ENCODE measurements around the gene SAG.
"Not testable (repeated sequence)": the region's sequence is repeated elsewhere in the genome, so short reads cannot be mapped to it uniquely, and the experiment has no call there.

The SAG gene

DNA sequence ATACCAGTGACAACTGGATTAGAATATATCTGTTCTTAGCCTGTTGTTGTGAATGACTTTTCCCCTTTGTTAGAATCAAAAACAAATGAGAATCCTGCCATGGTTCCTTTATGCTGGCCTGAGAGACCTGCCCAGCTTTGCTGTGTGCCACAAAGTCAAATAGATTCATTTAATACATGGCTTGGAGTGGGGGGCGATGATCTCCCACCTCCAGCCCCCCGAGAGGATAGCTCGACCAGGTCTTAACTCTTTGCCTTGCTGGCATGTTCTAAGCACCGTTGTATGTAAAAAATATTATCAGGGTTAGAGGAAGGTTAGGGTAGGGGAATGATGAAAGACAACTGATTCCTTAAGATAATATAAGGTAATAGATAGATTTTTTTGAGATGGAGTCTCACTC is 24.5 kb downstream of the SAG start:
- DNase-seq = no peak

DNA sequence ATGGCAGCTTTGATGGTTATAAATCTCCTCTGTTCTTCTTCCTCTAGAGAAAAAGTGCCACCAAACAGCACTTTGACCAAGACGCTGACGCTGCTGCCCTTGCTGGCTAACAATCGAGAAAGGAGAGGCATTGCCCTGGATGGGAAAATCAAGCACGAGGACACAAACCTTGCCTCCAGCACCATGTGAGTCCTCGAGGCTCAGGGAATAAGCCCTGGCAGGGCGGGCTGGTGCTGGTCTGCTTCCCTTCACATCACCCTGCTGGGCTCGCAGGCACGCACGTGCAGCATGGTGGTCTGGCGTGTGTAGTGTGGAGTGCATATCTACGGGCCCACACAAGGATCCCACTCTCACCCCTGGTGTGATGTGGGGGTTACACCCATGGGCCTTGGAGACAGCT is 27.3 kb downstream of the SAG start:
- no peak for DNase-seq

DNA sequence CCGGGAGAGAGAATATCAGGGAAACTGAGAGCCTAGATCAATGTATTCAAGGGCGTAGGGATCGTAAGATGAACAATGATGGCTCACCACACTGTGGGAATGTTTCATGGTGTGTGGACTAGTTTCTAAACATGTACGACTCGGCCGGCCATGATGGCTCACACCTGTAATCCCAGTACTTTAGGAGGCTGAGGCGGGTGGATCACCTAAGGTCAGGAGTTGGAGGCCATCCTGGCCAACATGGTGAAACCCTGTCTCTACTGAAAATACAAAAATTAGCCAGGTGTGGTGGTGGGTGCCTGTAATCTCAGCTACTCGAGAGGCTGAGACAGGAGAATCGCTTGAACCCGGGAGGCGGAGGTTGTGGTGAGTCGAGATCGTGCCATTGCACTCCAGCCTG is 28.5 kb downstream of the SAG start:
- DNase-seq = not testable (repeated sequence)

DNA sequence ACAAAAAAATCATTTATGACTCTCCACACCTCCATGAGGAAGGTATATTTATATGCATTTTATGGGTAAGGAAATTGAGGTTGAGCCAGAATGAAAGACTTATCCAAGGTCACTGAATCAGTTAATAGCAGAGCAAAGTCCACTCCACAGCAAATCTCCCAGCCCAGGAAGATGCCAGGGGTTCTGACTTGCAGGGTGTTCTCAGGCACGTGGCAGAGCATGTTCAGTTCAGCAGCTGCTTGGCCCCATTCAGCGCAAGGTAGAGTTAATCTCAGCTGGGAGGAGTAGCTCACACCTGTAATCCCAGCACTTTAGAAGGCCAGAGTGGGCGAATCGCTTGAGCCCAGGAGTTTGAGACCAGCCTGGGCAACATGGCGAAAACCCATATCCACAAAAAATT is 28.9 kb downstream of the SAG start:
- no peak for DNase-seq

DNA sequence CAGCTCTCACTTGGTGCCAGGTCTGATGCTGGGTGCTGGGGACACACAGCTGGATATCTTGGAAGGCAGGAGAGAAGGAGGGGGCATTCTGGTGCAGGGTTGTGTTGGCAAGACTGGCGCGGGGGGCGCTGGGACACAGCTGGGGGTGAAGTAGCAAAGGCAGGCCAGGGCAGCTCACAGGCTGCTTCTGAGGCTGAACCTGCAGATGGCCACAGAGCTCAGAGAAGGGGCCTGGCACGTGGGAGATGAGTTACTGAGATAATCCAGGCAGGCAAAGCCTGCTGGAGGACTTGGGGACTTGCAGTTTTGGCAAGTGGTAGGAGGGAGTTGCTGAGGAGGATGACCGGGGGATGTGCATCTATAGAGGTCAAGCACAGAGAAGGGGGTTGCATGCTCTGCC is 30.4 kb downstream of the SAG start:
- no peak for DNase-seq

DNA sequence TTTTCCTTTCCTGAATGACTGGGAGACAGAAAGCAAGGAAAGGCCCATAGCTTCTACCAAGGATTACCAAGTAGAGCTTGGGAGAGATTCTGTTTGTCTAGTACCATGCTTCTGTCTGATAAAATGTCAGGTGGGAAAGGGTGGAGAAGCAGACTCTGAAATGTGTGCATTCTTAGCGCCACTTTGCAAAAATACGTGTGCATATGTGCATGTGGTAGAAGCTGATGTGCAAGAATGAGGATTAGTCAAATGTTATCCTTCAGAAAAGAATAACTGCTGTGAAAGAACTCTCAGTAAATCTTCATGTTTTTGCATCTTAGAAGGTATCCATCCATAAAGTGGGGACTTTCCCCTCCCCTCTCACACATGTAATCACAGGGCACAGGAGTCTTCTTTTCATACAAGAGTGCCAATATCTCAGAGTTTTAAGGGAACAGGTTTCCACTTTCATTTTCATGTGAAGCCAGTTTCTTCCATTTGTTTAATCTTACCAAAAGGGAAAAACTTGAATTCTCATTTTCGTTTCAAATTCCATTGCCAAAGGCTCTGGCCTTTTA is 31.3 kb downstream of the SAG start:
- no peak for DNase-seq

DNA sequence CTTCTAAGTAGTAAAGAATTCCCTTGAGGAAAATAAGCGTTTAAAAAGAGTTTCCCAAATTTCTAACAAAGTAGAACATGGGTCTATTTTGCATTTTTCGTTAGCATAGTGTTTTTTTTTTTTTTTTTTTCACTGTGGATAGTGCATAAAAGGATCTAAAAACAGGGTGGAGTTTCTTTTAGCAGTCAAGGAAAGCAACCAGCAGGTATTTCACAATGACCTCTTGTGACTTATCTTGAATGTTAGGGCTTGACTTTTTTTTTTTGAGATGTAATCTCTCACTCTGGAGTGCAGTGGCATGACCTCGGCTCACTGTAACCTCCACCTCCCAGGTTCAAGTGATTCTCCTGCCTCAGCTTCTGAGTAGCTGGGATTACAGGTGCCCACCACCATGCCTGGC is 31.8 kb downstream of the SAG start:
- peak in 3 of 4 experiments; percentile 27 to 58 (median 51) for DNase-seq

DNA sequence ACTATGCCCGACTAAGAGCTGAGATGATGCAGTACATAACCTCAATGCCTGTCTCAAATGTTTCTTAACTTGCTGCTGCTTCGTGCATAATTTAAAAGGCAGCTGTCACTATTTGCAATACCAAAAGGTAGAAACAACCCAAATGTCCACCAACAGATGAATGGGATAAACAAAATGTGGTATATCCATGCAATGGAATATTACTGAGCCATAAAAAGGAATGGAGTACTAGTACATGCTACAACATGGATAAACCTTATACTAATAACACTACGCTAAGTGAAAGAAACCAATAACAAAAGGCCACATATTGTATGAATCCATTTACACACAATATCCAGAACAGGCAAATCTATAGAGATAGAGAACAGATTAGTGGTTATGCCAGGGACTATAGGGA is 33.7 kb downstream of the SAG start:
- no peak for DNase-seq

DNA sequence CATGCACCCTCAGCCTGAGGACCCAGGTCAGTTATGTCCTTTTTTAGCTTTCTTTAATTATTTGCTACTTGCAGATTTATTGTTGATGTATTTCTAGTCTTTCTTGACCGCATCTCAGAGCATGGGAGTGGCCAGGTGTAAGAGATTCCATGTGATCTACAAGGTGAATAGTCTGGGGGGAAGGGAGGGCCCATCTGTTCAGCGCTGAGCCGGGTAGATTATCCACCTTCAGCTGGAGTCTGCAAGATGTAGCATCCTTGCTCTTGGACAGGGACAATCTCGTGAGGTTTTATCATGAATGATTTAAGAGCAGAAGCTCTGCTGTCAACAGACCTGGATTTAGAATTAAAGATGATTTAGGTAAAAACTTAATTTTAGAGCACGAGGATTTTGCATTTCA is 34.7 kb downstream of the SAG start:
- no peak for DNase-seq

DNA sequence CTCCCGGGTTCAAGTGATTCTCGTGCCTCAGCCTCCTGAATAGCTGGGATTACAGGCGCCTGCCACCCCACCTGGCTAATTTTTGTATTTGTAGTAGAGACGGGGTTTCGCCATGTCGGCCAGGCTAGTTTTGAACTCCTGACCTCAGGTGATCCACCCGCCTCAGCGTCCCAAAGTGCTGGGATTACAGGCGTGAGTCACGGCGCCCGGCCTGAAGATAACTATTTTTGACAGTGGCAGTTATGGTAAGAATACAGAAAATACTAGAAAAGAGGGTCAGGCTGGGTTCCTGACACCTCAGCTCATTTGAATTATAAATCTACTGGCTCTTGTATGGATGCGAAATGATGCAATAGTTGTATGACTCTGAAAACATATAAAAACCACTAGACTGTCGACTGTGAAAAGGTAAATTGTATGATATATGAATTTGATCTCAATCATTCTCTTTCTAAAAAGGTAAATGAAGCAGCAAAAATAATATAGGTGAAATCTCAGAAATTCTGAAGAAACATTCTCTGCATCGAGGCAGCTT is 35.6 kb downstream of the SAG start:
- no peak for DNase-seq

DNA sequence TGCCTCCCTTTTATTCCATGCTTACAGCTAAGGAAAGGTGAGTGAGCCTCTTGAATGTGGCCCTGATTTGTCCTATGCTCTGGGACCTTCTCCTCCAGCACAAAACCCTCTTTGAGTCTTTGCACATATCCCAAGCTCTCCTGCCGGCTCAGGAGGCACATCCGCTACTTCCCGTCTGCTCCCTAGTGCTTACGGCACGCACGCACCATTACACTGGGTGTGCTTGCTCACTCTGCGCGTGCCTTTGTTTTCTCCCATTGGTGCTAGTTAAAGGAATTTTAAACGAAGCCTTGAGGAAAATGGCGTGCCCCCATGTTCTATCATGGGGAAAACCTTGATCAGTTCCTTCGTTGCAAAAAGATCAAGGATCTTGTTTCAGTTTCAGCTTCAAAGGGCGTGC is 38.8 kb downstream of the SAG start:
- no peak for DNase-seq

DNA sequence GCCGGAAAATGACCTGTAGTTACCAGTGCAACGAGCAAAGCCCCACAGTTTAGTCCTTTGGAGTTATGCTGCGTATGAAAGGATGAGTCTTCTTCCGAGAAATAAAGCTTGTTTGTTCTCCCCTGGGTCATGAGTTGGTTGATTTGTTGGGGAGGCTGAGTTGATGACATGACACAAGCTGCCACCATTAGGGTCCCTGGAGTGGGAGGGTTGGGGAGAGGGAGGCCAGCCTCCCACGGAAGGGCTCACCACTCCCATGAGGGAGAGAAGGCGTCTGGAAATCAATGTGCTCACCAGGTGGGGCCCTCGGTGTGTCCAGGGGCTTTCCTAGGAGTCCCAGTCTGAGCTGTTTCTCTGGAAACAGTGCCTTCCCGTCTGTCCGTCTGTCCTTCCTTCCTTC is 39.3 kb downstream of the SAG start:
- DNase-seq = no peak

DNA sequence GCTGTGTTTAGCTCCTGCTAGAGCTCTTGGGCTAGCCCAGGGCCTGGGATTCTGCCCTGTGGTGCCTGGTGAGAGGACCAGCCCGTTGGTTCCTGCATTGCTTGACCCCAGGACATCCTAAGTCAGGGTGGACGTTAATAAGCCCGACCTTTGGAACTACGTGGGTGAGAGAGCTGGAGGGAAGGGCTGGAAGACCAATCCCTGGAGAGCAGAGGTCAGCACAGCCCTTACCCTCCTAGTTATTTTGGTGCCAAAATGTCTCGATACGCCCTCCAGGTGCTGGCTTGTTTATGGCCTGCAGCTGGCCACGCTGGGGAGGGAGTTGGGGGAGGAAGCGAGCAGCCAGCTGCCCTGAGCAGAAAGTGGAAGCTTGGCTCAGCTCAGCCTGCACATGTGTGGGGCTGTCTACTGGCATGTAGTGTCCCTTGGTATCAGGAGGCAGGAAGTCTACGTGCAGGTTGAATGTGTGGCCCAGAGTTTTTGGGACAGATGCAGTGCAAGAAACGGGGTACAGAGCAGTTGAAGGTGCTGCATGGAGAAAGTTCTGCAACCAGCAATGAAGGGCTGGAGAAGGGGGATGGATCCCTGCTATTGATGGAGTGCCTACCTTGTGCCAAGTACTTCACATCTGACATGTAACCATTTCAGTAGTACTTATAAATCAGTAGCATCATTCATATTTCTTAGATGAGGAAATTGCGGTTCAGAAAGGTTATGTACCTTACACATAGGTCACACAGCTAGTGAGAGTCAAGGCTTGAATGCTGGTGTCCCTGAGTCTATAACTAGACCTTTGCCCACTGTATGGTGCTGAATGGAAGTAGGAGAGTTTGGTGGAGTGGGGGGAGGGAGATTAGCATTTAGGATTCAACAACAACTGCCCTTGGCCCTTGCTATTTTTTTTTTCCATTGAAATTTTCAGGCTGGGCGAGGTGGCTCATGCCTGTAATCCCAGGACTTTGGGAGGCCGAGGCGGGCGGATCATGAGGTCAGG is 41.7 kb downstream of the SAG start:
- peak; percentile 52 to 81 (median 72) for DNase-seq

DNA sequence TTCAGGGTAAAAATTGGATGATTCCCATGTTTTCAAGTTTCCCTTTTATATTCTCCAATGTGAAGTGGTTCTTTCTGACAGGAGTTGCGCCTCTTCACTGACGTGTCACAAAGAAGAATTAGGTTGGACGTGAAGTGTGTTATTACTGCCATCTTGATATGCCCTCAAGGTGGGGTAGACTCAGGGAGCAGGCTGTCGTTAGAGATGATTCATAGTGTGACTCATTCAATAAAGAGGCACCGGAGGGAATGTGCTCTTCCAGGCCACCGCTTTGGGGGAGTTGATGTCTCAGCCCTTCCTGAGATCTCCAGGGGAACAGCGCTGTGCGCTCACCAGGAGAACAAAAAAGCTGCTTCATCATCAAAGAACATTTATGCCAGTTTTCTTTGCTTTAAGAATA is 43.1 kb downstream of the SAG start:
- peak; percentile 16 to 68 (median 49) for DNase-seq

DNA sequence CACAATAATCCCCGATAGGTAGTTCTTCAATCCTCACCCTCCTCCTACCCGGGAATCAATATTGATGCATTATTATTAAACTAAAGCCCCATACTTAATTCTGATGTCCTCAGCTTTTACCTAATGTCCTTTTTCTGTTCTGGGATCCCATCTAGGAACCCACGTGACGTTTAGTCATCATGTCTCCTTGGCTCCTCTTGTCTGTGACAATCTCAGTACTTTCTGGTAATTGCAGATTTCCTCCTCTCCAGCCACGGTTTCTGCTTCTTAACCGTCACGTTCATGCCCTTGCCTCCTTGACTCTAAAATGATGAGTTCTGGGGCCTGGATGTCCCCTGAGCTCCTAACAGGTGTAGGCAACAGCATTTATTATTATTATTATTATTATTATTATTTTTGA is 43.8 kb downstream of the SAG start:
- peak; percentile 51 to 78 (median 71) for DNase-seq

DNA sequence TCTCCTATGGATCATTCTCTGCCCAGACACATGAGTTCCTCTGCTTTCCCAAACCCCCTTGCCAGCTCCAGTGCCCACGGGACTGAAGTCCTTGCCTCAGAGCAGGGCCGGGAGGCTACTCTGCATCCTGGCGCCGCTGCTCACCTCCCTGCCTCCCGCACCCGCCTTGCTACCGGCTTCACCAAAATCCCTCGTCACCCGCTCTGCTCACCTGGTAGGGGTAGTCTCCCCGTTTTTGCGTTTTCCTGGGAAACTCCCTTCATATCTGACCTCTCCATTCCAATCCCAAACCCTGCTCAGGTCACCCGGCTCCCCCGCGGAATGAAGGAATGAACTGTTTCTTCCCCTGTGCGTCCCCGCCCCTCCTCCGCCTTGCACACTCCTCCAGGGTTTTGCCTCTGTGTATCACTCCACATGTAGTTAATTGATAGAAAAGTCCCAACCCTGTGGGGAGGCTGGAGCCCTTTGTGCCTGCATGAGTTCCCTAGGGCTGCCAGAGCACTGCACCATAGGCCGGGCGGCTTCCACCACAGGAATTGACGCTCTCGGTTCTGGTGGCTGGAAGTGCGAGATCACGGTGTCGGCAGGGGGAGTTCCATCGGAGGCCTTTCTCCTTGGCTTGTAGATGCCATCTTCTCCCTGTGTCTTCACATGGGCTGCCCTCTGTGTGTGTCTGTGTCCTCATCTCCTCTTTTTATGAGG is 44.7 kb downstream of the SAG start:
- no peak for DNase-seq

DNA sequence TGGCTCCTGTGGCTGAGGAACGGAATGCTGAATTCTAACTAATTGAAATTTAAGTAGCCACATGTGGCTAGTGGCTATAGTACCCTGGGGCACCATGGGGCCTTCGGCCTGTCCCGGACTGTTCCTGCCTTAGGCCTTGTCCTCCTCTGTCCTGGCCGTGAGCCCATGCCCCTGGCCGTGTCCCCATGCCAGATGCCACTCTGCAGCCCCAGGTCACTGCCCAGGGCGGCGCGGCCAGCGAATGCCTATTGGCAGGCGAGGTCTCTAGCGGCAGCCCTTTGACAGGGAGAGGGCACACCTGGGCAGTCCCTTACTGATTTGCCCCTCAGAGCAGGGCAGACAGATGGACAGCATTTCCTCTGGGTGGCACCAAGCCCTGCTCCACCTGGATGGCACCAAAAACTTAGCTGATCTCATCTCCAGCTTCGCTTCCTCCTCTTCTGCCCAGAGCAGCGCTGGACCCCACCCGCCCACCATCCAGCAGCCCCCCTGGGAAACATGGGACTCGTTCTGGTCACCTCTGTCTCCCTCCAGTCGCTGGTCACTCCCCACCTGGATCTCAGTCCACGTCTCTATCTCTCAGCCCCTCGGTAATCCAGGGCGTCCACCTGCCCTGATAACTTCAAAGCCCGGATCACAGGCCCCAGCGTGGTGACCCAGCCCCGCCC is 45.6 kb downstream of the SAG start:
- DNase-seq = no peak

DNA sequence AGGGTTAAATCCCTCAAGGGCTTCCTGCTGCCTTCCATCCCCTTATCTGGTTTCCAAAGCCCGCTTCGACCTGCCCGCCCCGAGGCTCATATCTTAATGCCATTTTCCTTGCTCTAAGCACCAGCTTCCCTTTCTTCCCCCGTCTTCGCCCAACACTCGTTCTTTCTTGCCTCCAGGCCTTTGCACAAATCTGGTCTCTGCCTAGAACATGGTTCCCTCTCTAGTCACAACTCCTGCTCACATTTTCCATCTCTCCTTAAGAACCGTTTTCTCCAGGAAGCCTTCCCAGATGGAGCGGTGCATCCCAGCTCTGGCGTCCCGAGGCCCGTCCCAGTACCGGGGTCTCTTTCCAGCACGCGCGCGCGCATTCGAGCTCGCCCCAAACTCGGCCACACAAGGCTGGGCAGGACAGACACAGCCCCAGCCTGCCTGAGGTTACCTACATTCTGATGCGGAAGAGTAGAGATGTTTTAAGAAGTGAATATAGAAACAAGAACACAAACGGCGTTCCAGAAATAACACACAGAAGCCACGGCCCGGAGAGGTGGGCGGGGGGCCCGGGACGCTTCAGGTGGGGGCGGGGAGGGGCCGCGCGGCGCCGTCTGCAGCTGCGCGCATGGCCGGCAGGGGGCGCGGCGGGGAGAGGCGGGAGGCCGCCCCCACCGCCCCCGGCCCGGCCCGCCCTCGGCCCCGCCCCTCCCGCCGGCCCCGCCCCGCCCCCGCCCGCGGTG is 46.3 kb downstream of the SAG start, which contains the start of gene DGKD:
Gene DGKD (plus strand): TSS at position 726 of the 731 bp plus-strand sequence. CDS start 25 bp downstream, outside the sequence.
- DNase-seq = peak; percentile 58 to 92 (median 82)

DNA sequence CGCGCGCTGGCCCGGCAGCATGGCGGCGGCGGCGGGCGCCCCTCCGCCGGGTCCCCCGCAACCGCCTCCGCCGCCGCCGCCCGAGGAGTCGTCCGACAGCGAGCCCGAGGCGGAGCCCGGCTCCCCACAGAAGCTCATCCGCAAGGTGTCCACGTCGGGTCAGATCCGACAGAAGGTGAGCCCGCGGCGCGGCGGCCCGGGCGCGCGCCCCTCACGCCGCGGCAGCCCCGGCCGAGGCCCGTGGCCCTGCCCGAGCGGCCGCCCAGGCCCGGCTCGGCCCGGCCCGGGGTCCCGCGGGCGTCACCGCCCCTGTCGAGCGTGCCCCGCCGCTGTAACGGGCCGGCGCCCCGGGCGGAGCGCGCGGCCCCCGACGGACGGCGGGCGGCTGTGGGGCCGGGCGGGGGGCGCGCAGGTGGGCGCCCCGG is 46.9 kb downstream of the SAG start:
- no peak for DNase-seq

DNA sequence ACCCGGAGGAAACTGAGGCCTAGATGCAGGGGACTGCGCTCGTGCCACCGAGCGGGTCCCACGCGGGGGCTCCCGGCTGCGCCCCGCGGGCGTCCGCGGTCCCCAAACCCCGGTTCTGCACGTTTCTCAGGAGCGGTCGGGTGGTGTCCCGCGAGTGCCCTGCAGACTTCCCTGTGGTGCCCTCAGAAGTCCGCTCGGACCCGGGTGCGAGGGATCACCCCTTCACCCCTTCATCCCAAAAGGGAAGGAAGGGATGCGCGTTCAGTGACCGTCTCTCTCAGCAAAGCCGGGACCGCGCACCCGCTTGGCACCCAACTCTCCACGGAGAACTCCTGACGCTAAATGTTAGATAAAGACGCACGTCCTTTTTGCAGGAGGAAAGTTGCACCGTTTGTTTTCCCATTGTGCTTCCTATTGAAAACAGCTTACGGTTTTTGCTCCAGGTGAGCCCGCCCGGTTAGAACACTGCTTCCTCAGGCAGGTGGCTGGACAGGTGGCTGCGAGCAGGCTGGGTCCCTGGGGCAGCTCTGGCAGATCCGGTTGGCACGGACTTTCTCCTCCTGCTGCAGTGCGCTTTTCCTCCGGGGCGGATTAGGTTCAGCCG is 47.5 kb downstream of the SAG start:
- DNase-seq = peak in 3 of 4 experiments; percentile 31 to 54 (median 50)

DNA sequence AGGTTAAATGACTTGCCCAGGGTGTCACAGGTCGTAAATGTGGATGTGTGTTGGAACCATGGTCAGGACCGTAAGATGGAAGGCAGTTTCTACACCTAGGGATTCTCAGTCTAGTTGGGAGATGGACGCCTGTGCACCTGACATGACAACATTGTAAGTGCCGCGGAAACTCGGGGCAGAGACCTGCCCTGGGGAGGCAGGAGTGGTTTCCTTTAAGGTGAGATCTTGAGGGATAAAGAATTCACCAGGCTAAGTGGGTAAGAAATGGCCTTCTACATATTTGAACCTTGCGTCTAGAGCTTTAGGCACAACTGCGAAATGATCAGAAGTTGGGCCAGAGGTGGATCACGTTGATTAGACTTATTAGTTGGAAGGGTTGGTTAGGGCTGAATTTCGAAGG is 48.3 kb downstream of the SAG start:
- DNase-seq = no peak

Data from suppressor macrophage (primary cell).